Peyer's patch (tissue), 4 donors: Measurements from ENCODE around the gene NOVA1.

Experiments used
- POLR2A ChIP-seq, 2 donors: fragments of 450-650 bp; IDR thresholded peaks; one replicate each; pipeline ENCODE4 v1.5.1; 2017; ENCODE audit warnings: antibody characterized with exemption in 2 of 2, mild to moderate bottlenecking in 2 of 2, moderate library complexity in 2 of 2
- TF ChIP-seq, protein P1 (sequence below), 6 experiments: fragments of 450-650 bp in 4 of 6; fragments of 200-600 bp in 2 of 6; sonication (generic) in 1 of 6; IDR thresholded peaks; one replicate each; pipeline ENCODE4 v1.5.1; 2017 to 2019; ENCODE audit warnings: antibody characterized with exemption in 6 of 6, mild to moderate bottlenecking in 3 of 6, moderate library complexity in 1 of 6

DNA sequence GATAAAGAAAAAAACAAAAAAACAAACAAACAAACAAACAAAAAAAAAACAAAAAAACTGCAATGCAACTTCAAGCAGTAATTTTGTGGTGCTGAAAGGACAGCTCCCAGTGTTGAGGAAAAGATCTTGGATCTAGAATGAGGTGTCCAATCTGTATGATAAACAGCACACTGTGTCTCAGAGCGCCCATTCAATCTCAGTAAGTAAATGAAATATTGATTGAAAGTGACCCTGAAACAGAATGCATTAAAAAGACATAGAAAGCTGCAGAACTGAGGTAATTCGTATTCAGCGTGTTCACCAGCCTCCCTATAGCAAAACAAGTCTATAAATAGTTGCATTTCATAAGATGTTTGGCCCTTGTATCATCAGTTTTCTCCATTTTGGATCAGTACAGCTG is 153.0 kb downstream of the NOVA1 start:
- TF ChIP-seq, protein P1, sequence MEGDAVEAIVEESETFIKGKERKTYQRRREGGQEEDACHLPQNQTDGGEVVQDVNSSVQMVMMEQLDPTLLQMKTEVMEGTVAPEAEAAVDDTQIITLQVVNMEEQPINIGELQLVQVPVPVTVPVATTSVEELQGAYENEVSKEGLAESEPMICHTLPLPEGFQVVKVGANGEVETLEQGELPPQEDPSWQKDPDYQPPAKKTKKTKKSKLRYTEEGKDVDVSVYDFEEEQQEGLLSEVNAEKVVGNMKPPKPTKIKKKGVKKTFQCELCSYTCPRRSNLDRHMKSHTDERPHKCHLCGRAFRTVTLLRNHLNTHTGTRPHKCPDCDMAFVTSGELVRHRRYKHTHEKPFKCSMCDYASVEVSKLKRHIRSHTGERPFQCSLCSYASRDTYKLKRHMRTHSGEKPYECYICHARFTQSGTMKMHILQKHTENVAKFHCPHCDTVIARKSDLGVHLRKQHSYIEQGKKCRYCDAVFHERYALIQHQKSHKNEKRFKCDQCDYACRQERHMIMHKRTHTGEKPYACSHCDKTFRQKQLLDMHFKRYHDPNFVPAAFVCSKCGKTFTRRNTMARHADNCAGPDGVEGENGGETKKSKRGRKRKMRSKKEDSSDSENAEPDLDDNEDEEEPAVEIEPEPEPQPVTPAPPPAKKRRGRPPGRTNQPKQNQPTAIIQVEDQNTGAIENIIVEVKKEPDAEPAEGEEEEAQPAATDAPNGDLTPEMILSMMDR (IDR thresholded peaks at IDR 0.05) = no peak
- TF ChIP-seq POLR2A (IDR thresholded peaks at IDR 0.05) = no peak
